Testis (tissue), 3 donors: ENCODE measurements around the gene TST. TPM values are rescaled to one million over a fixed set of nuclear protein-coding genes. Genes with fewer than 3 reads are reported as not detected.

Experiments used
- DNase-seq: peaks from one replicate; pipeline ENCODE4 v3.0.0-alpha.2; 2019
- H3K27ac ChIP-seq, 2 donors: fragments of 200-600 bp; sonication (generic); one replicate each; pipeline ENCODE4 v1.5.1; 2019
- H3K27me3 ChIP-seq: fragments of 200-600 bp; sonication (generic); one replicate; pipeline ENCODE4 v1.5.1; 2019
- H3K36me3 ChIP-seq: fragments of 200-600 bp; sonication (generic); one replicate; pipeline ENCODE4 v1.5.1; 2017; ENCODE audit warnings: low read depth; ENCODE audit errors: missing control alignments
- H3K4me1 ChIP-seq: fragments of 200-600 bp; sonication (generic); one replicate; pipeline ENCODE4 v1.5.1; 2019
- H3K4me3 ChIP-seq, 2 donors: fragments of 200-600 bp; sonication (generic); one replicate each; pipeline ENCODE4 v1.5.1; 2017 to 2019
- H3K9me3 ChIP-seq: fragments of 200-600 bp; sonication (generic); one replicate; pipeline ENCODE4 v1.5.1; 2017
- POLR2A ChIP-seq: fragments of 450-650 bp; IDR thresholded peaks from one replicate; pipeline ENCODE4 v1.6.1; 2017; ENCODE audit warnings: antibody characterized with exemption, mild to moderate bottlenecking, moderate library complexity
- WGBS, 2 donors: methylation state at CpG; one replicate each; pipeline ENCODE4 v1.1.5; 2018; 5-methylcytosine and 5-hydroxymethylcytosine counted together
- intact Hi-C: fragments of 100-400 bp; cut with DNase I; formaldehyde crosslinking; loops from one replicate; pipeline ENCODE4 v1.15.1; 2023; ENCODE audit warnings: low total_unique reads
- polyA plus RNA-seq: library from polyadenylated mRNA; stranded (reverse); fragments of 350-450 nt; fragmentation: Illumina TruSeq; extraction: RNeasy Lipid Tissue Mini Kit (QIAGEN cat#74804); gene quantifications from one replicate; pipeline ENCODE4 v1.2.3, GENCODE V29; 2014; ENCODE audit warnings: low read depth, low replicate concordance; ENCODE audit not compliant: insufficient read depth
- total RNA-seq, 2 donors: library from RNA; depleted of rRNA; stranded (reverse); fragments of >200 nt; gene quantifications; one replicate each; pipeline ENCODE4 v1.2.3, GENCODE V29; 2016
- TF ChIP-seq, protein P1 (sequence below), 3 experiments: fragments of 450-650 bp in 2 of 3; fragments of 200-600 bp in 1 of 3; sonication (generic) in 1 of 3; IDR thresholded peaks; one replicate each; pipeline ENCODE4 v1.5.1; 2016 to 2019; ENCODE audit warnings: antibody characterized with exemption in 3 of 3, mild to moderate bottlenecking in 2 of 3, moderate library complexity in 1 of 3

Gene TST
- total and polyA plus RNA-seq, 3 donors from 2014 or later = 18.0 to 20.9 (median 18.2) TPM

DNA sequence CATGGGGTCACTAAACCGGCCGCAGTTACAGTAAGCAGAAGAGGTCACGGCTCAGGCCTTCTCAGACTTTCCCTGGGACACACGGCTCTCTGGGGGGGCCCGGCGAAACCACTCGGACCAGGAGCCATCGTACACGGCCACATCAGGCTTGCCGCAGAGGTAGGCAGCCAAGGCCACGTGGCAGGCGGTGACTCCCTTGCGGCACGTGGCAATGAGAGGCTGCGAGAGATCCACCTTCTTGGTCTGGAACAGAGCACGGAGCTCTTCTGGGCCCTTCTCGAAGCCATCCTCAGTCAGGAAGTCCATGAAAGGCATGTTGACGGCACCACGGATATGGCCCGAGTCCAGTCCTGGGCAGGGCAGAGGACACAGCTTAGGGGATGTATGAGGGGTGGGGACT lies 8.3 kb downstream of the TST start:
- 93% methylated on average over 20 of the region's 20 CpGs for WGBS, 2 donors

DNA sequence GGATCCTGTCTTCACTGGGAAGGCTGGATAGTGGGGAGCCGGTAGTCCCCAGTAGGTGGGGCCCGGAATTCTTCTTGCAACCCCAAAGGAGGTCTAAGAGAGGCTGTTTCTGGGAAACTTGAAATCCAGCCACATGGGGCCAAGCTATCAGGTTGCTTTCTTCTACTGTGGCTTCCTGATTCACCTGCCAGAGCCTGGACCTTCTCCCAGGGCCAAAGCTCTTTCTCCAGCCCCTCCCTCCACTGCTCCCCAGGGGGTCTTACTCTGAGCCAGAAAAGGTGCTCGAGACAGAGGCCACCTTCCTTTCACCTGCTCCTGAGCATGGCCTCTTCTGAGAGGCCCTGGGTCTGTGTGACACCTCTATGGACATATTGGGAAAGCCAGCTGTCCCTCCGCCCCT lies 9.1 kb downstream of the TST start:
- DNase-seq = no peak
- TF ChIP-seq, protein P1, sequence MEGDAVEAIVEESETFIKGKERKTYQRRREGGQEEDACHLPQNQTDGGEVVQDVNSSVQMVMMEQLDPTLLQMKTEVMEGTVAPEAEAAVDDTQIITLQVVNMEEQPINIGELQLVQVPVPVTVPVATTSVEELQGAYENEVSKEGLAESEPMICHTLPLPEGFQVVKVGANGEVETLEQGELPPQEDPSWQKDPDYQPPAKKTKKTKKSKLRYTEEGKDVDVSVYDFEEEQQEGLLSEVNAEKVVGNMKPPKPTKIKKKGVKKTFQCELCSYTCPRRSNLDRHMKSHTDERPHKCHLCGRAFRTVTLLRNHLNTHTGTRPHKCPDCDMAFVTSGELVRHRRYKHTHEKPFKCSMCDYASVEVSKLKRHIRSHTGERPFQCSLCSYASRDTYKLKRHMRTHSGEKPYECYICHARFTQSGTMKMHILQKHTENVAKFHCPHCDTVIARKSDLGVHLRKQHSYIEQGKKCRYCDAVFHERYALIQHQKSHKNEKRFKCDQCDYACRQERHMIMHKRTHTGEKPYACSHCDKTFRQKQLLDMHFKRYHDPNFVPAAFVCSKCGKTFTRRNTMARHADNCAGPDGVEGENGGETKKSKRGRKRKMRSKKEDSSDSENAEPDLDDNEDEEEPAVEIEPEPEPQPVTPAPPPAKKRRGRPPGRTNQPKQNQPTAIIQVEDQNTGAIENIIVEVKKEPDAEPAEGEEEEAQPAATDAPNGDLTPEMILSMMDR (IDR thresholded peaks at IDR 0.05) = no peak
- no peak for TF ChIP-seq POLR2A
- Histone ChIP-seq H3K27me3 (no peaks in the 10 kb centered on the region), H3K36me3 (no peaks in the 10 kb centered on the region), H3K9me3 (no peaks in the 10 kb centered on the region), H3K4me1 (no peaks in the 10 kb centered on the region), H3K27ac (no peak overlapping the region), H3K4me3 (no peak overlapping the region)
- intact Hi-C loops = no loop called here
- WGBS, 2 donors = 89 to 92% methylated on average over 4 of the region's 4 CpGs

More for the DNA sequence above, 8.3 kb downstream of the TST start:
- H3K9me3 ChIP-seq = no peaks in the 10 kb centered on the region
- DNase-seq = no peak
- TF ChIP-seq, protein P1 (IDR thresholded peaks at IDR 0.05) = no peak
- TF ChIP-seq POLR2A = no peak
- H3K4me1 ChIP-seq = no peaks in the 10 kb centered on the region
- no peaks in the 10 kb centered on the region for H3K36me3 ChIP-seq
- H3K27me3 ChIP-seq = no peaks in the 10 kb centered on the region
- intact Hi-C loops = no loop called here
- no peak overlapping the region for H3K27ac ChIP-seq
- no peak overlapping the region for H3K4me3 ChIP-seq

DNA sequence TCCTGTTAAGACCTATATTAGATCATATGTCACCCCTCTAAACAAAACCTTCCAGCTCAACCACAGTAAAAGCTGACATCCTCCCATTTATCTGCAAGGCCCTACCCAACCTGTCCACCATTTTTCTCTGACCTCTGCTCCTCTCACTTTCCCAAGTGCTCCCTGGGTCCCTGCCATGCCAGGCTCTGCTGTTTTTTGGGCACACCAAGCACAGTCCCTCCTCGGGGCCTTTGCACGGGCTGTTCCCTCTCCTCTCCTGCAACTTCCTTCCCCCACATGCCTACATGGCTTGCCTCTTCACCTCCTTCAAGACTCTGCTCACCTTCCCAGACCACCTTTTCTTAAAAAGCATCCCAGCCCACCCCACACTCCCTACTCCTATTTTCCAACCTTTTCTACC lies 9.8 kb downstream of the TST start:
- no peaks in the 10 kb centered on the region for H3K27me3 ChIP-seq
- no peaks in the 10 kb centered on the region for H3K9me3 ChIP-seq
- H3K4me3 ChIP-seq = no peak overlapping the region
- no peak for DNase-seq
- no peak for TF ChIP-seq POLR2A
- TF ChIP-seq, protein P1 (IDR thresholded peaks at IDR 0.05) = no peak
- H3K36me3 ChIP-seq = no peaks in the 10 kb centered on the region
- intact Hi-C loops = no loop called here
- 85 to 94% methylated on average over 2 of the region's 2 CpGs for WGBS, 2 donors
- H3K4me1 ChIP-seq = no peaks in the 10 kb centered on the region
- H3K27ac ChIP-seq = no peak overlapping the region

DNA sequence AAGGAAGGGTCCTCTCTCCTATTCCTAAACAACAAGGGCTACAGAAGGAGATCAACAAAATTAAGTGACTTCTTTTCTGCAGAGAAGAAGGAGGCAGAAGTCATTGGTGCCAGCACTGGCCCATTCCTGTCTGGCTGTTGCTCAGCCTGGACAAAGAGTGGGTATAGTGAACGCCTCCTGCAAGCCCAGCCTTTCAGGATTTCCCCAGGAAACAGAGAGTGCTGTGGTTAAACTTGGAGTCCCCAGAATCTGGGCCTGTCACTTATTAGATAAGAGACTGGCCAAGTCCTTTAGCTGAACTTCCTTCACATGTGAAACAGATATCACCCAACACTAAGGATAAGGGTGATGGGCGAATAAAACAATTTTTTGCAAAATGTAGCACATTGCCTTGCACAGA lies 10.9 kb downstream of the TST start:
- no peaks in the 10 kb centered on the region for H3K36me3 ChIP-seq
- no peaks in the 10 kb centered on the region for H3K9me3 ChIP-seq
- no peak for TF ChIP-seq POLR2A
- TF ChIP-seq, protein P1 (IDR thresholded peaks at IDR 0.05) = no peak
- intact Hi-C loops = no loop called here
- no peak overlapping the region for H3K4me3 ChIP-seq
- WGBS, 2 donors = 76 to 80% methylated on average over 2 of the region's 2 CpGs
- H3K4me1 ChIP-seq = no peaks in the 10 kb centered on the region
- no peak overlapping the region for H3K27ac ChIP-seq
- DNase-seq = no peak
- H3K27me3 ChIP-seq = no peaks in the 10 kb centered on the region

DNA sequence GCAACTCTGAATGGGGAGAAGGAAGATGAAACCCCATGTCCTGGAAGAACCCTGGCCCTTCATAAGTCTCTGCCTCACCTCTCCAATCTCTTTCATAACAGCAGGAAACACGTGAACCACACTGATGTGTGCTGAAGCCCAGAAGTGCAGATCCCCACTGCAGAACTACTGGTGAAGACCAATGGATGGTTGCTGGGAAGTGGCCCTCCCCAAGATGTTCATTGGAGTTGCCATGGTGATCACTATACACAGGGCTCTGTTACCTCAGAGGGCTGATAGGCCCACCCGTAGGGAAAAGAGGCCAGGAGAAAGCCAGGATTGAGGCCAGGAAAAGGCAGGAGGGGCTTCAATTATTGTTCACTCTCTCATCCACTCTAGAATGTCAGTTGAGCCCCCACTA lies 11.6 kb downstream of the TST start:
- intact Hi-C loops = no loop called here
- Histone ChIP-seq H3K4me1 (no peaks in the 10 kb centered on the region), H3K4me3 (no peak overlapping the region), H3K27ac (no peak overlapping the region), H3K27me3 (no peaks in the 10 kb centered on the region), H3K9me3 (no peaks in the 10 kb centered on the region), H3K36me3 (no peaks in the 10 kb centered on the region)
- TF ChIP-seq, protein P1 (IDR thresholded peaks at IDR 0.05) = no peak
- no peak for TF ChIP-seq POLR2A
- WGBS, 2 donors = 53 to 87% methylated on average over 2 of the region's 2 CpGs
- no peak for DNase-seq
